Esophagus squamous epithelium (tissue), 5 donors: Measurements from ENCODE around the gene LDLRAD4. TPM values are rescaled to one million over a fixed set of nuclear protein-coding genes. Genes with fewer than 3 reads are reported as not detected.

Source experiments
- DNase-seq: peaks from one replicate; lab custom pipeline; 2025; lab: John Stamatoyannopoulos, UW
- H3K27ac ChIP-seq, 4 donors: fragments of 200-600 bp; sonication (generic); one replicate each; pipeline ENCODE4 v1.5.1; 2016 to 2019; ENCODE audit warnings: mild to moderate bottlenecking in 1 of 4
- H3K27me3 ChIP-seq, 4 donors: fragments of 200-600 bp; sonication (generic); 1 replicate in 3 of 4; 2 replicates in 1 of 4; pipeline versions ENCODE4 v1.5.1 to v1.6.0; 2017 to 2021; ENCODE audit warnings: antibody characterized with exemption in 1 of 4
- H3K36me3 ChIP-seq, 3 donors: fragments of 200-600 bp; sonication (generic); one replicate each; pipeline ENCODE4 v1.5.1; 2016 to 2019
- H3K4me1 ChIP-seq, 3 donors: fragments of 200-600 bp; sonication (generic); one replicate each; pipeline ENCODE4 v1.5.1; 2017 to 2019
- H3K4me3 ChIP-seq, 4 donors: fragments of 200-600 bp; sonication (generic); 1 replicate in 3 of 4; 2 replicates in 1 of 4; pipeline ENCODE4 v1.5.1; 2016 to 2019; ENCODE audit warnings: mild to moderate bottlenecking in 2 of 4, moderate library complexity in 1 of 4
- H3K9me3 ChIP-seq, 3 donors: fragments of 200-600 bp; sonication (generic); one replicate each; pipeline ENCODE4 v1.5.1; 2016 to 2019
- CTCF ChIP-seq, 6 experiments: fragments of 450-650 bp in 4 of 6; fragments of 200-600 bp in 2 of 6; sonication (generic) in 2 of 6; IDR thresholded peaks; one replicate each; pipeline ENCODE4 v1.5.1; 2016 to 2019; ENCODE audit warnings: antibody characterized with exemption in 6 of 6, mild to moderate bottlenecking in 4 of 6, moderate library complexity in 4 of 6
- POLR2A ChIP-seq, 4 donors: fragments of 450-650 bp; IDR thresholded peaks; one replicate each; pipeline ENCODE4 v1.6.1; 2017; ENCODE audit warnings: antibody characterized with exemption in 4 of 4, mild to moderate bottlenecking in 4 of 4, moderate library complexity in 3 of 4
- WGBS, 2 donors: methylation state at CpG; one replicate each; pipeline ENCODE4 v1.1.5; 2018; 5-methylcytosine and 5-hydroxymethylcytosine counted together
- intact Hi-C: fragments of 100-400 bp; cut with DNase I; formaldehyde crosslinking; loops from one replicate; pipeline ENCODE4 v1.15.0; 2022
- total RNA-seq, 4 donors: library from RNA; depleted of rRNA; stranded (reverse); fragments of >200 nt; gene quantifications; one replicate each; pipeline ENCODE4 v1.1.0, GENCODE V29; 2016
- donor health status: DM: yes; HTN: yes; CAD: no.

Gene LDLRAD4
- total RNA-seq, 4 donors from 2014 or later = 0.91 to 17.9 (median 6.8) TPM

GRCh38 chr18:13446610-13447461, 228.3 kb downstream of the LDLRAD4 start:
- intact Hi-C loops = no loop called here
- no peaks in the 10 kb centered on the region for H3K36me3 ChIP-seq
- no peak for DNase-seq
- TF ChIP-seq POLR2A (IDR thresholded peaks at IDR 0.05) (no peak), CTCF (IDR thresholded peaks at IDR 0.05) (no peak)
- peaks cover 8 to 30% (median 13%) of the 10 kb centered on the region in 3 donors for H3K4me1 ChIP-seq
- 48 to 50% methylated on average over 15 to 17 of the region's 22 CpGs for WGBS, 2 donors
- no peak overlapping the region for H3K27ac ChIP-seq
- H3K27me3 ChIP-seq = no peaks in the 10 kb centered on the region
- peak overlapping the region in 2 of 4 donors; percentile 7 to 47 for H3K4me3 ChIP-seq
- H3K9me3 ChIP-seq = no peaks in the 10 kb centered on the region

GRCh38 chr18:13447621-13448334, 229.2 kb downstream of the LDLRAD4 start:
- H3K4me1 ChIP-seq = peaks cover 14 to 40% (median 22%) of the 10 kb centered on the region in 3 donors
- peak overlapping the region in 2 of 4 donors; percentile 7 to 47 for H3K4me3 ChIP-seq
- DNase-seq = no peak

DNA sequence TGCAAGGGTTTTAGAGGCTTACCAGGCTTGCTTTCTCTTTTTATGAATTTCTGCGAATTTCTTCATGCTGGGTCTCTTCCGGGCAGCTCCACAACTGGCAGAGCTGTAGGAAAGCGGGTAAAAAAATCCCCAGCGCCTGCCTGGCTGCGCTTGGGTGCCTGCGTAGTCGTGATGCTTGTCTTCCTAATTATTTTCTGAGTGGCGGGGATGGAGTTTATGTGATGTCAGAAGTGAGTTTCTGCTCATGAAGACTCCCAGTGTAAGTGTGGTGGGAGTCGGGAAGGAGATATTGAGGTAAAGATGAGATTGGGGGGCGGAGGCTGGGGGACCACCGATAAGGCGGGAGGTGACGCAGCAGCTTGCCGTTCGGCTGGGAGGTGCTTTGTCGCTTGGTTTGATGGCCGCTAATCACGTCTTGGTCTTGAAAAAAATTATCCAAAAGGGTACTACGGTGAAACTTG, 229.8 kb downstream of the LDLRAD4 start:
- peaks cover 14 to 43% (median 24%) of the 10 kb centered on the region in 3 donors for H3K4me1 ChIP-seq
- no peaks in the 10 kb centered on the region for H3K36me3 ChIP-seq
- no peak for TF ChIP-seq CTCF (IDR thresholded peaks at IDR 0.05)
- intact Hi-C loops = no loop called here
- no peak for DNase-seq
- H3K27ac ChIP-seq = no peak overlapping the region
- WGBS, 2 donors = 81 to 87% methylated on average over 18 to 19 of the region's 19 CpGs
- H3K4me3 ChIP-seq = no peak overlapping the region
- no peaks in the 10 kb centered on the region for H3K27me3 ChIP-seq
- no peaks in the 10 kb centered on the region for H3K9me3 ChIP-seq

More at GRCh38 chr18:13447621-13448334, 229.2 kb downstream of the LDLRAD4 start:
- no peaks in the 10 kb centered on the region for H3K27me3 ChIP-seq
- H3K36me3 ChIP-seq = no peaks in the 10 kb centered on the region
- H3K9me3 ChIP-seq = no peaks in the 10 kb centered on the region
- no peak for TF ChIP-seq POLR2A (IDR thresholded peaks at IDR 0.05)
- no peak for TF ChIP-seq CTCF (IDR thresholded peaks at IDR 0.05)
- intact Hi-C loops = no loop called here
- 39 to 64% methylated on average over 19 to 22 of the region's 22 CpGs for WGBS, 2 donors
- H3K27ac ChIP-seq = no peak overlapping the region

DNA sequence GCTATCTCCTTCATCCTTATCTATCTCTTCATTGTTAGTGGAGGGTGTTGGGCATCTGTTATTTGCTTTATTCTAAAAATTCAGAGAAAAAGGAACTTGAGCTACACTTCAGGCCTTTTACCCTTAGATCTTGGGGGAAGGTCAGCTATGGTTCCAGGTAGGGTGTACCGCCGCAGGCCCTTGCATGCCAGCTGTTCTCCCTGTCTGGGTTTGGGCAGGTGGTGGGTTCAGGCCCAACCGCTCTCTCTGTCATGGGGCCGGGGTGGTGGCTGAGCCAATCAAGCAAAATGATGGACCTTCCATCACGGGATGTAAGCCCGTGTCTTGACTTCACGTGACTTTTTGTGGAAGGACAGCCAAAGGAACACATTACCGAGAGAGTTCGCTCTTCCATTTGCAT, 231.1 kb downstream of the LDLRAD4 start:
- Histone ChIP-seq H3K4me1 (peaks cover 14 to 43% (median 24%) of the 10 kb centered on the region in 3 donors), H3K4me3 (no peak overlapping the region), H3K9me3 (no peaks in the 10 kb centered on the region), H3K27ac (no peak overlapping the region), H3K36me3 (no peaks in the 10 kb centered on the region), H3K27me3 (no peaks in the 10 kb centered on the region)
- intact Hi-C loops = no loop called here
- TF ChIP-seq POLR2A (IDR thresholded peaks at IDR 0.05) = no peak
- no peak for TF ChIP-seq CTCF (IDR thresholded peaks at IDR 0.05)
- WGBS, 2 donors = 93 to 95% methylated on average over 9 of the region's 9 CpGs
- DNase-seq = no peak
